Trophoblast cell (in vitro differentiated cells and primary cell): ENCODE data around the gene LMF2.

Experiments used
- DNase-seq, 2 donors: peaks; one replicate each; pipeline ENCODE4 v3.0.0-alpha.2; 2016
- H2AFZ ChIP-seq: 2 replicates; pipeline ENCODE4 v1.6.1; 2013; ENCODE audit warnings: low read length, moderate library complexity, mild to moderate bottlenecking; ENCODE audit not compliant: insufficient read depth, poor library complexity
- H2AK5ac ChIP-seq: 2 replicates; pipeline ENCODE4 v1.6.1; 2013; ENCODE audit warnings: mild to moderate bottlenecking, low read length
- H2BK120ac ChIP-seq: 2 replicates; pipeline ENCODE4 v1.6.1; 2013; ENCODE audit warnings: low read length, mild to moderate bottlenecking, moderate library complexity; ENCODE audit not compliant: insufficient read depth, poor library complexity
- H2BK12ac ChIP-seq: 2 replicates; pipeline ENCODE4 v1.6.1; 2013; ENCODE audit warnings: mild to moderate bottlenecking, low read length, moderate library complexity
- H2BK5ac ChIP-seq: 2 replicates; pipeline ENCODE4 v1.6.1; 2013; ENCODE audit warnings: low read length, low read depth, moderate library complexity, mild to moderate bottlenecking; ENCODE audit not compliant: poor library complexity
- H3K14ac ChIP-seq: 2 replicates; pipeline ENCODE4 v1.6.1; 2013; ENCODE audit warnings: mild to moderate bottlenecking, low read length
- H3K18ac ChIP-seq: 2 replicates; pipeline ENCODE4 v1.6.1; 2013; ENCODE audit warnings: mild to moderate bottlenecking, low read length
- H3K23ac ChIP-seq: 2 replicates; pipeline ENCODE4 v1.6.1; 2013; ENCODE audit warnings: low read length
- H3K27ac ChIP-seq: 2 replicates; pipeline ENCODE4 v1.5.1; 2013; ENCODE audit warnings: low read depth, mild to moderate bottlenecking, inconsistent platforms, low read length, moderate library complexity
- H3K27me3 ChIP-seq: 2 replicates; pipeline ENCODE4 v1.6.1; 2013; ENCODE audit warnings: inconsistent platforms, mild to moderate bottlenecking, low read length, moderate library complexity; ENCODE audit not compliant: insufficient read depth
- H3K36me3 ChIP-seq, 2 experiments: 1 replicate in 1 of 2; 2 replicates in 1 of 2; pipeline ENCODE4 v1.6.1; 2013; ENCODE audit warnings: low read length in 2 of 2, mild to moderate bottlenecking in 2 of 2, moderate library complexity in 1 of 2; ENCODE audit not compliant: insufficient read depth in 2 of 2, control insufficient read depth in 1 of 2
- H3K4ac ChIP-seq: 2 replicates; pipeline ENCODE4 v1.6.1; 2013; ENCODE audit warnings: low read depth, mild to moderate bottlenecking, low read length, moderate library complexity
- H3K4me1 ChIP-seq, 2 experiments: 1 replicate in 1 of 2; 2 replicates in 1 of 2; pipeline ENCODE4 v1.6.1; 2013; ENCODE audit warnings: low read length in 2 of 2, mild to moderate bottlenecking in 2 of 2, moderate library complexity in 1 of 2; ENCODE audit not compliant: insufficient read depth in 2 of 2, control insufficient read depth in 1 of 2
- H3K4me2 ChIP-seq: 2 replicates; pipeline ENCODE4 v1.6.1; 2013; ENCODE audit warnings: inconsistent platforms, mild to moderate bottlenecking, low read length, moderate library complexity
- H3K4me3 ChIP-seq: 2 replicates; pipeline ENCODE4 v1.5.1; 2013; ENCODE audit warnings: mild to moderate bottlenecking, low read depth, low read length, inconsistent platforms
- H3K79me1 ChIP-seq: one replicate; pipeline ENCODE4 v1.6.1; 2013; ENCODE audit warnings: low read length
- H3K79me2 ChIP-seq: 2 replicates; pipeline ENCODE4 v1.6.1; 2013; ENCODE audit warnings: low read length, mild to moderate bottlenecking; ENCODE audit not compliant: control insufficient read depth, insufficient read depth, poor library complexity
- H3K9ac ChIP-seq: 2 replicates; pipeline ENCODE4 v1.6.1; 2013; ENCODE audit warnings: mild to moderate bottlenecking, low read length
- H3K9me3 ChIP-seq: 2 replicates; pipeline ENCODE4 v1.6.1; 2013; ENCODE audit warnings: low read depth, mild to moderate bottlenecking, control low read depth, inconsistent platforms, low read length; ENCODE audit not compliant: insufficient read depth
- H4K12ac ChIP-seq: 2 replicates; pipeline ENCODE4 v1.6.1; 2013; ENCODE audit warnings: low read depth, mild to moderate bottlenecking, low read length, moderate library complexity
- H4K8ac ChIP-seq: 2 replicates; pipeline ENCODE4 v1.6.1; 2013; ENCODE audit warnings: low read depth, mild to moderate bottlenecking, low read length, moderate library complexity
- H4K91ac ChIP-seq: one replicate; pipeline ENCODE4 v1.6.1; 2013; ENCODE audit warnings: low read depth, mild to moderate bottlenecking, low read length, moderate library complexity
- WGBS: extraction: QIAGEN DNeasy Blood & Tissue Kit; methylation state at CpG from one replicate; pipeline ENCODE4 v1.1.7; 2013; ENCODE audit warnings: missing lambda C conversion rate; ENCODE audit not compliant: insufficient read length, insufficient coverage; ENCODE audit errors: extremely low coverage; 5-methylcytosine and 5-hydroxymethylcytosine counted together

Gene LMF2

GRCh38 chr22:50519151-50519550 lies 11.6 kb upstream of the LMF2 start:
- peaks cover 65 to 72% of the 10 kb centered on the region in 2 experiments for H3K36me3 ChIP-seq
- H3K4me3 ChIP-seq: no peak overlapping the region
- no peak overlapping the region for H2BK5ac ChIP-seq
- no peak overlapping the region for H2AFZ ChIP-seq
- no peak overlapping the region for H3K4ac ChIP-seq
- no peaks in the 10 kb centered on the region for H3K79me1 ChIP-seq
- H3K9me3 ChIP-seq: no peaks in the 10 kb centered on the region
- no peak overlapping the region for H3K18ac ChIP-seq
- H2BK120ac ChIP-seq: no peak overlapping the region
- no peak overlapping the region for H2BK12ac ChIP-seq
- H3K4me2 ChIP-seq: no peak overlapping the region
- no peak overlapping the region for H3K23ac ChIP-seq
- H3K9ac ChIP-seq: no peak overlapping the region
- H3K79me2 ChIP-seq: no peaks in the 10 kb centered on the region
- no peak overlapping the region for H4K8ac ChIP-seq
- no peak for DNase-seq
- H4K91ac ChIP-seq: no peak overlapping the region
- no peak overlapping the region for H4K12ac ChIP-seq
- H3K27me3 ChIP-seq: no peaks in the 10 kb centered on the region
- no peak overlapping the region for H3K27ac ChIP-seq
- H3K14ac ChIP-seq: no peak overlapping the region
- H2AK5ac ChIP-seq: no peak overlapping the region
- WGBS: no CpG with 5 or more reads among the region's 8 CpGs
- peaks cover 12 to 16% of the 10 kb centered on the region in 2 experiments for H3K4me1 ChIP-seq

- no peak overlapping the region for H2BK5ac ChIP-seq
- H3K23ac ChIP-seq: no peak overlapping the region
- H3K79me2 ChIP-seq: no peaks in the 10 kb centered on the region
- no peak overlapping the region for H3K4me2 ChIP-seq
- H3K27me3 ChIP-seq: no peaks in the 10 kb centered on the region
- no peak overlapping the region for H3K9ac ChIP-seq
- no peak overlapping the region for H4K91ac ChIP-seq
- no peaks in the 10 kb centered on the region for H3K79me1 ChIP-seq
- no peak overlapping the region for H2BK120ac ChIP-seq
- no peak overlapping the region for H2AK5ac ChIP-seq
- H3K4me3 ChIP-seq: no peak overlapping the region
- no peak overlapping the region for H3K27ac ChIP-seq
- H3K9me3 ChIP-seq: no peaks in the 10 kb centered on the region
- H2AFZ ChIP-seq: no peak overlapping the region
- DNase-seq: no peak
- no CpG with 5 or more reads among the region's 7 CpGs for WGBS
- peaks cover 61 to 66% of the 10 kb centered on the region in 2 experiments for H3K36me3 ChIP-seq
- H2BK12ac ChIP-seq: no peak overlapping the region
- H4K12ac ChIP-seq: no peak overlapping the region
- H3K4ac ChIP-seq: no peak overlapping the region
- H3K14ac ChIP-seq: no peak overlapping the region
- H4K8ac ChIP-seq: no peak overlapping the region
- H3K18ac ChIP-seq: no peak overlapping the region
- peaks cover 6 to 10% of the 10 kb centered on the region in 2 experiments for H3K4me1 ChIP-seq
Observed at GRCh38 chr22:50518606-50519005, 11.1 kb upstream of the LMF2 start.

- Histone ChIP-seq H3K27ac (no peak overlapping the region), H4K91ac (no peak overlapping the region), H3K18ac (no peak overlapping the region), H4K8ac (no peak overlapping the region), H4K12ac (no peak overlapping the region), H2AK5ac (no peak overlapping the region), H3K14ac (no peak overlapping the region), H3K36me3 (peaks cover 52 to 57% of the 10 kb centered on the region in 2 experiments), H3K4ac (no peak overlapping the region), H2BK120ac (no peak overlapping the region), H2BK5ac (no peak overlapping the region), H3K27me3 (no peaks in the 10 kb centered on the region), H3K79me1 (no peaks in the 10 kb centered on the region), H2BK12ac (no peak overlapping the region), H3K4me2 (no peak overlapping the region), H3K23ac (no peak overlapping the region), H3K9ac (no peak overlapping the region), H3K79me2 (no peaks in the 10 kb centered on the region), H3K4me3 (no peak overlapping the region), H2AFZ (no peak overlapping the region), H3K9me3 (no peaks in the 10 kb centered on the region), H3K4me1 (peaks cover 5 to 8% of the 10 kb centered on the region in 2 experiments)
- WGBS: no CpG with 5 or more reads among the region's 20 CpGs
- DNase-seq: no peak
Observed at GRCh38 chr22:50517495-50518260, 10.2 kb upstream of the LMF2 start.

- H3K14ac ChIP-seq: no peak overlapping the region
- H3K9me3 ChIP-seq: no peaks in the 10 kb centered on the region
- no peak overlapping the region for H2BK120ac ChIP-seq
- peaks cover 5 to 8% of the 10 kb centered on the region in 2 experiments for H3K4me1 ChIP-seq
- H3K4me2 ChIP-seq: no peak overlapping the region
- H3K9ac ChIP-seq: no peak overlapping the region
- no peak overlapping the region for H2BK12ac ChIP-seq
- no peak overlapping the region for H2AK5ac ChIP-seq
- no peaks in the 10 kb centered on the region for H3K27me3 ChIP-seq
- H3K4ac ChIP-seq: peak overlapping the region; percentile 16
- no CpG with 5 or more reads among the region's 16 CpGs for WGBS
- no peak overlapping the region for H2AFZ ChIP-seq
- H3K36me3 ChIP-seq: peaks cover 44 to 51% of the 10 kb centered on the region in 2 experiments
- H4K8ac ChIP-seq: no peak overlapping the region
- no peak overlapping the region for H4K12ac ChIP-seq
- H3K79me2 ChIP-seq: no peaks in the 10 kb centered on the region
- H3K27ac ChIP-seq: no peak overlapping the region
- no peak overlapping the region for H3K23ac ChIP-seq
- DNase-seq: no peak
- no peak overlapping the region for H2BK5ac ChIP-seq
- peak overlapping the region; percentile 2 for H3K4me3 ChIP-seq
- H3K18ac ChIP-seq: peak overlapping the region; percentile 28
- no peak overlapping the region for H4K91ac ChIP-seq
- H3K79me1 ChIP-seq: no peaks in the 10 kb centered on the region
Observed at GRCh38 chr22:50516891-50517290, 9.4 kb upstream of the LMF2 start.
